HG02885 (cell line): Measurements from ENCODE around the gene NGF.

Experiments used
- ATAC-seq: cut with Tn5 transposase; IDR thresholded peaks from one replicate; pipeline ENCODE4 v1.9.1; 2021; ENCODE audit warnings: mild to moderate bottlenecking; ENCODE audit not compliant: unreplicated experiment, poor library complexity

NGF gene

GRCh38 chr1:115245227-115245626 is 92.8 kb downstream of the NGF start:
- ATAC-seq = no peak

GRCh38 chr1:115242543-115242942 is 95.5 kb downstream of the NGF start:
- ATAC-seq = no peak

- ATAC-seq = no peak
These were observed 96.7 kb downstream of the NGF start for GRCh38 chr1:115241309-115241708.

GRCh38 chr1:115240297-115240696 is 97.8 kb downstream of the NGF start:
- ATAC-seq = no peak

GRCh38 chr1:115239426-115239825 is 98.6 kb downstream of the NGF start:
- no peak for ATAC-seq

- ATAC-seq = no peak
These were observed 99.0 kb downstream of the NGF start for GRCh38 chr1:115239148-115239422.

GRCh38 chr1:115238336-115239147 is 99.5 kb downstream of the NGF start:
- ATAC-seq = no peak

GRCh38 chr1:115237507-115237906 is 100.5 kb downstream of the NGF start:
- no peak for ATAC-seq

GRCh38 chr1:115237023-115237422 is 101.0 kb downstream of the NGF start:
- ATAC-seq = no peak
